ENCODE results near the gene ODR4.

DNA sequence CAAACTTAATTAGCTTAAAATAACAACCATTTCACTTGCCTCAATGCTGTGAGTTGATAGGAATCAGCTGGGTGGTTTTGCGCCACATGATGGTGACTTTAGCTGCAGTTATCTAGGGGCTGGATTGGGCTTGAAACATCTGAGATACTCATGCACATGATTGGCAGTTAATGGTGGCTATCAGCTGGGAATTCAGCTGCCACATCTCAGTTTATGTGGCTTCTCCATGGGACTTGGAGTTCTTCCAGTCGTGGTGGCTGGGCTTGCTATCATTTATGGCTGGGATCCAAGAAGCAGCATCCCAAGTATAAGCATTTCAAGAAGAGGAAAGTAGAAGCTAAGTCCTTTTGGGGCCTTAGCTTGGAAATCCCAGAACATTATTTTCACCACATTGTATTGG, 48.9 kb downstream of the ODR4 start:
- TF ChIP-seq HMGA2 (CRISPR knock-in tag; IDR thresholded peaks at IDR 0.05), result no peak
- TF ChIP-seq, protein P1, sequence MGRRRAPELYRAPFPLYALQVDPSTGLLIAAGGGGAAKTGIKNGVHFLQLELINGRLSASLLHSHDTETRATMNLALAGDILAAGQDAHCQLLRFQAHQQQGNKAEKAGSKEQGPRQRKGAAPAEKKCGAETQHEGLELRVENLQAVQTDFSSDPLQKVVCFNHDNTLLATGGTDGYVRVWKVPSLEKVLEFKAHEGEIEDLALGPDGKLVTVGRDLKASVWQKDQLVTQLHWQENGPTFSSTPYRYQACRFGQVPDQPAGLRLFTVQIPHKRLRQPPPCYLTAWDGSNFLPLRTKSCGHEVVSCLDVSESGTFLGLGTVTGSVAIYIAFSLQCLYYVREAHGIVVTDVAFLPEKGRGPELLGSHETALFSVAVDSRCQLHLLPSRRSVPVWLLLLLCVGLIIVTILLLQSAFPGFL (CRISPR knock-in tag; IDR thresholded peaks at IDR 0.05; ENCODE audit: borderline replicate concordance), result no peak
